HepG2 (cell line): ENCODE results near the gene CDC6. TPM values are rescaled to one million over a fixed set of nuclear protein-coding genes. Genes with fewer than 3 reads are reported as not detected.
A peak's percentile ranks its signal among the peaks of the same experiment; 100 is the strongest.

Experiments
- ATAC-seq: fragments of 200-7000 bp; cut with Tn5 transposase; 3 replicates; pipeline ENCODE4 v1.9.1; 2020; ENCODE audit warnings: mild to moderate bottlenecking, moderate library complexity
- BruUV-seq: library from RNA; stranded (reverse); fragments of 400-500 nt; replicated peaks from 2 replicates; lab custom pipeline; 2021; lab: Mats Ljungman, UMichigan
- CTCF ChIA-PET: fragments of 300-600 bp; formaldehyde crosslinking; extraction: SDS; loops from one replicate; lab custom pipeline; 2021; ENCODE audit warnings: low total read pairs, inconsistent platforms, low intra/inter-chr PET ratio; lab: Yijun Ruan, JAX
- POLR2A ChIA-PET: fragments of 350-600 bp; sonication (Branson Sonifier 250); formaldehyde crosslinking; loops from one replicate; lab custom pipeline; 2020; ENCODE audit warnings: antibody characterized with exemption, inconsistent platforms; lab: Yijun Ruan, JAX
- DNase-seq: peaks from one replicate; pipeline ENCODE4 v3.0.0-alpha.2; 2015; ENCODE audit warnings: low spot score
- FAIRE-seq: peaks from 3 replicates; lab custom pipeline; 2011; peaks lifted over from hg19 to GRCh38; lab: Jason Lieb, UNC
- H2AFZ ChIP-seq: one replicate; pipeline ENCODE4 v1.6.1; 2011; ENCODE audit warnings: low read length, inconsistent platforms
- H3K27ac ChIP-seq: fragments of 300-600 bp; 3 replicates; pipeline ENCODE4 v1.8.0; 2011; ENCODE audit warnings: mixed run types, mild to moderate bottlenecking, mixed read lengths, low read length, inconsistent platforms; ENCODE audit not compliant: insufficient read depth; ENCODE audit errors: extremely low read length
- H3K27me3 ChIP-seq, 2 experiments: fragments of 200-600 bp in 1 of 2; 2 replicates in 1 of 2; 3 replicates in 1 of 2; pipeline versions ENCODE4 v1.6.0 to v1.8.0; 2011; ENCODE audit warnings: low read length in 2 of 2, mild to moderate bottlenecking in 2 of 2, moderate library complexity in 2 of 2, inconsistent platforms in 1 of 2; ENCODE audit not compliant: insufficient read depth in 2 of 2, control insufficient read depth in 1 of 2
- H3K36me3 ChIP-seq, 2 experiments: fragments of 200-600 bp in 1 of 2; replicated peaks in 1 of 2; 2 replicates in 1 of 2; 3 replicates in 1 of 2; pipeline versions ENCODE4 v1.5.1 to v1.8.0; 2011; ENCODE audit warnings: low read length in 2 of 2, inconsistent platforms in 1 of 2; ENCODE audit not compliant: insufficient read depth in 2 of 2, control insufficient read depth in 1 of 2
- H3K4me1 ChIP-seq: 2 replicates; pipeline ENCODE4 v1.5.1; 2012; ENCODE audit warnings: low read length, inconsistent platforms; ENCODE audit not compliant: insufficient read depth
- H3K4me2 ChIP-seq: 2 replicates; pipeline ENCODE4 v1.6.0; 2011; ENCODE audit warnings: low read depth, low read length, inconsistent platforms
- H3K4me3 ChIP-seq, 3 experiments: fragments of 200-600 bp in 1 of 3; sonication (generic), shearing (Covaris generic) in 1 of 3; replicated peaks in 1 of 3; 2 replicates each; pipeline ENCODE4 v1.5.1; 2011 to 2016; ENCODE audit warnings: low read length in 3 of 3, inconsistent platforms in 2 of 3, low read depth in 2 of 3, mild to moderate bottlenecking in 2 of 3, control low read depth in 1 of 3, mixed read lengths in 1 of 3; ENCODE audit not compliant: insufficient read depth in 1 of 3
- H3K79me2 ChIP-seq: one replicate; pipeline ENCODE4 v1.6.1; 2011; ENCODE audit warnings: low read length, inconsistent platforms; ENCODE audit not compliant: insufficient read depth
- H3K9ac ChIP-seq: 2 replicates; pipeline ENCODE4 v1.6.0; 2011; ENCODE audit warnings: mild to moderate bottlenecking, low read depth, low read length, inconsistent platforms; ENCODE audit not compliant: insufficient read depth
- H3K9me3 ChIP-seq: 2 replicates; pipeline ENCODE4 v1.5.1; 2012; ENCODE audit warnings: mild to moderate bottlenecking, low read length
- H4K20me1 ChIP-seq: 2 replicates; pipeline ENCODE4 v1.6.0; 2011; ENCODE audit warnings: inconsistent platforms, mild to moderate bottlenecking, low read length, moderate library complexity; ENCODE audit not compliant: insufficient read depth
- ATF1 ChIP-seq: IDR thresholded peaks from 2 replicates; pipeline ENCODE4 v1.6.1; 2016; ENCODE audit warnings: mild to moderate bottlenecking, control low read depth
- CHCHD3 ChIP-seq: sonication (generic); formaldehyde crosslinking; IDR thresholded peaks from 2 replicates; pipeline ENCODE4 v1.8.0; 2022; ENCODE audit warnings: mild to moderate bottlenecking, missing genetic modification reagents, moderate library complexity
- EEA1 ChIP-seq: sonication (generic); formaldehyde crosslinking; IDR thresholded peaks from 2 replicates; pipeline ENCODE4 v1.5.1; 2020; ENCODE audit warnings: mild to moderate bottlenecking, missing genetic modification reagents, borderline replicate concordance
- FLYWCH1 ChIP-seq: sonication (generic); formaldehyde crosslinking; IDR thresholded peaks from 2 replicates; pipeline ENCODE4 v1.8.1; 2023; ENCODE audit warnings: mild to moderate bottlenecking, missing genetic modification reagents
- MED1 ChIP-seq: sonication (generic); formaldehyde crosslinking; IDR thresholded peaks from 2 replicates; pipeline ENCODE4 v1.4.0; 2020; ENCODE audit warnings: missing genetic modification reagents
- PAWR ChIP-seq: sonication (generic); formaldehyde crosslinking; IDR thresholded peaks from 2 replicates; pipeline ENCODE4 v1.4.0; 2020; ENCODE audit warnings: missing genetic modification reagents, mild to moderate bottlenecking, borderline replicate concordance
- RFXANK ChIP-seq: IDR thresholded peaks from 2 replicates; pipeline ENCODE4 v1.6.1; 2016
- RXRA ChIP-seq: sonication (generic); formaldehyde crosslinking; IDR thresholded peaks from 2 replicates; pipeline ENCODE4 v1.5.1; 2020; ENCODE audit warnings: missing genetic modification reagents
- SATB2 ChIP-seq: sonication (generic); formaldehyde crosslinking; IDR thresholded peaks from 2 replicates; pipeline ENCODE4 v1.5.0; 2020; ENCODE audit warnings: missing genetic modification reagents
- SOX13 ChIP-seq, 3 experiments: fragments of 450-650 bp in 1 of 3; sonication (generic) in 1 of 3; formaldehyde crosslinking in 1 of 3; IDR thresholded peaks in 2 of 3; conservative IDR thresholded peaks in 1 of 3; 2 replicates each; pipeline versions ENCODE4 v1.5.0 to v1.6.1; 2016 to 2020; ENCODE audit warnings: antibody characterized with exemption in 1 of 3, mild to moderate bottlenecking in 1 of 3, missing compliant biosample characterization in 1 of 3, missing genetic modification reagents in 1 of 3, moderate library complexity in 1 of 3
- SP4 ChIP-seq: sonication (generic); formaldehyde crosslinking; IDR thresholded peaks from 2 replicates; pipeline ENCODE4 v1.8.1; 2023; ENCODE audit warnings: mild to moderate bottlenecking, missing genetic modification reagents
- U2AF2 ChIP-seq: fragments of 200-400 bp; formaldehyde crosslinking; IDR thresholded peaks from 2 replicates; pipeline ENCODE4 v1.6.1; 2017; ENCODE audit warnings: low read depth, mild to moderate bottlenecking, low read length
- ZBTB42 ChIP-seq: sonication (generic); formaldehyde crosslinking; IDR thresholded peaks from 2 replicates; pipeline ENCODE4 v1.5.0; 2020; ENCODE audit warnings: mild to moderate bottlenecking, missing genetic modification reagents
- ZBTB46 ChIP-seq: sonication (generic); formaldehyde crosslinking; IDR thresholded peaks from 2 replicates; pipeline ENCODE4 v1.4.0; 2020; ENCODE audit warnings: mild to moderate bottlenecking, missing genetic modification reagents, borderline replicate concordance
- ZNF556 ChIP-seq: sonication (generic); formaldehyde crosslinking; IDR thresholded peaks from 2 replicates; pipeline ENCODE4 v1.4.0; 2020; ENCODE audit warnings: mild to moderate bottlenecking, missing genetic modification reagents, borderline replicate concordance
- ZNF564 ChIP-seq: sonication (generic); formaldehyde crosslinking; IDR thresholded peaks from 2 replicates; pipeline ENCODE4 v1.8.1; 2023; ENCODE audit warnings: mild to moderate bottlenecking, missing genetic modification reagents
- ZNF670 ChIP-seq: sonication (generic); formaldehyde crosslinking; IDR thresholded peaks from 2 replicates; pipeline ENCODE4 v1.8.0; 2022; ENCODE audit warnings: mild to moderate bottlenecking, missing genetic modification reagents, borderline replicate concordance
- ZNF691 ChIP-seq: sonication (generic); formaldehyde crosslinking; IDR thresholded peaks from 2 replicates; pipeline ENCODE4 v1.4.0; 2020; ENCODE audit warnings: missing genetic modification reagents, low read depth, mild to moderate bottlenecking, borderline replicate concordance
- ZNF724P ChIP-seq: sonication (generic); formaldehyde crosslinking; IDR thresholded peaks from 2 replicates; pipeline ENCODE4 v1.8.0; 2022; ENCODE audit warnings: missing genetic modification reagents, borderline replicate concordance
- WGBS: methylation state at CpG from one replicate; pipeline ENCODE4 v1.1.6; 2017; ENCODE audit warnings: low lambda C conversion rate; 5-methylcytosine and 5-hydroxymethylcytosine counted together
- in situ Hi-C: cut with HindIII; loops from 2 replicates; pipeline ENCODE4 v1.10.0; 2017; ENCODE audit warnings: low pct_unique_long_range_greater_than_20kb; ENCODE audit not compliant: extremely low pct_ligation_motif_present
- intact Hi-C: fragments of 100-400 bp; cut with micrococcal nuclease; formaldehyde crosslinking; loops from one replicate; pipeline ENCODE4 v1.10.0; 2022; ENCODE audit not compliant: unreplicated experiment
- polyA plus RNA-seq, 8 experiments: library from polyadenylated mRNA; depleted of rRNA in 3 of 8; stranded (reverse) in 7 of 8; unstranded in 1 of 8; fragments of >200 nt; fragmentation: Illumina TruSeq in 4 of 8; extraction: Trizol in 4 of 8; gene quantifications; 2 replicates each; pipeline versions ENCODE4 v1.2.1 to v1.2.3, GENCODE V29; 2011 to 2016; ENCODE audit warnings: low read depth in 4 of 8, missing spikeins in 1 of 8, mixed read lengths in 1 of 8; ENCODE audit not compliant: insufficient read depth in 1 of 8
- total RNA-seq, 5 experiments: library from RNA; depleted of rRNA; stranded (reverse); fragments of >200 nt; fragmentation: Illumina TruSeq; extraction: Trizol; gene quantifications; 2 replicates each; pipeline ENCODE4 v1.2.3, GENCODE V29; 2016; ENCODE audit warnings: low read depth in 1 of 5

CDC6 gene
- total and polyA plus RNA-seq, 2 of the 13 experiments (the other 11 are each of a cell fraction or from before 2014, with no cell fraction given), result 17.4 to 114 TPM

- BruUV-seq, result no TSS peak
- DNase-seq (no peak), FAIRE-seq (no peak), ATAC-seq (peak; percentile 11)
- Histone ChIP-seq H3K4me2 (peak overlapping the region; percentile 94), H3K9me3 (no peaks in the 10 kb centered on the region), H2AFZ (no peak overlapping the region), H3K4me1 (peaks cover 76% of the 10 kb centered on the region), H3K79me2 (peaks cover 35% of the 10 kb centered on the region), H4K20me1 (peaks cover 16% of the 10 kb centered on the region), H3K4me3 (peak overlapping the region; percentile 79 to 88 (median 84)), H3K27ac (peak overlapping the region; percentile 81), H3K9ac (peak overlapping the region; percentile 76), H3K36me3 (peaks cover 11 to 17% of the 10 kb centered on the region in 2 experiments), H3K27me3 (no peaks in the 10 kb centered on the region)
- WGBS, result 33% methylated on average over 6 of the region's 7 CpGs
- in situ Hi-C loops (no loop called here), intact Hi-C loops (loop anchor here (2.0 kb wide), 1 partner anchor 28 kb away; no protein-coding TSS in a partner anchor)
- ChIA-PET POLR2A (interaction anchor here (0.8 to 6.6 kb wide), 18 partner anchors 9 to 1344 kb away, joined by 3 to 48 read pairs (median 4); partner anchors contain the start of genes EIF1, RARA and TOP2A), CTCF (interaction anchor here (1.9 kb wide), 1 partner anchor 41 kb away, joined by 5 read pairs; no protein-coding TSS in a partner anchor)
- TF ChIP-seq U2AF2 (no peak), PAWR (CRISPR knock-in tag) (0 out of 2 replicates have a peak, but pooled peaks have one; percentile 16), MED1 (no peak), ZBTB42 (CRISPR knock-in tag) (peak; percentile 22; the same call in 1 of the 2 replicates), SATB2 (CRISPR knock-in tag) (no peak), SP4 (CRISPR knock-in tag) (peak; percentile 61; the same call in 1 of the 2 replicates), RFXANK (CRISPR knock-in tag) (no peak), ZBTB46 (0 out of 2 replicates have a peak, but pooled peaks have one; percentile 38), ZNF564 (CRISPR knock-in tag) (0 out of 2 replicates have a peak, but pooled peaks have one; percentile 10), ZNF670 (CRISPR knock-in tag) (0 out of 2 replicates have a peak, but pooled peaks have one; percentile 3), EEA1 (CRISPR knock-in tag) (0 out of 2 replicates have a peak, but pooled peaks have one; percentile 2), RXRA (peak; percentile 26; the same call in 1 of the 2 replicates), ZNF556 (CRISPR knock-in tag) (no peak), ZNF724P (CRISPR knock-in tag) (peak; percentile 18; the same call in 1 of the 2 replicates), SOX13 (IDR thresholded peaks at IDR 0.05) (0 out of 2 replicates have a peak, but pooled peaks have one; percentile 5), SOX13 (CRISPR knock-in tag; conservative IDR thresholded peaks at IDR 0.05 in 1 of 2, IDR thresholded peaks at IDR 0.05 in 1 of 2) (no peak), ATF1 (CRISPR knock-in tag) (no peak), CHCHD3 (CRISPR knock-in tag) (0 out of 2 replicates have a peak, but pooled peaks have one; percentile 38), ZNF691 (CRISPR knock-in tag) (0 out of 2 replicates have a peak, but pooled peaks have one; percentile 7), FLYWCH1 (CRISPR knock-in tag) (0 out of 2 replicates have a peak, but pooled peaks have one; percentile 37)
Measured at GRCh38 chr17:40344421-40345160, 56.9 kb downstream of the CDC6 start.
